H1 (cell line): ENCODE measurements around the gene OR2T33. TPM values are rescaled to one million over a fixed set of nuclear protein-coding genes. Genes with fewer than 3 reads are reported as not detected.

Experiments
- KDM4A ChIP-seq: IDR thresholded peaks from one replicate; pipeline ENCODE4 v1.7.1; 2012; ENCODE audit warnings: low read depth, mild to moderate bottlenecking, moderate library complexity, low read length, inconsistent platforms; ENCODE audit not compliant: severe bottlenecking
- NRF1 ChIP-seq: IDR thresholded peaks from 2 replicates; pipeline ENCODE4 v1.6.1; 2011; ENCODE audit warnings: mild to moderate bottlenecking, low read depth, low read length, improper control_type of control experiment
- SAP30 ChIP-seq: fragments of 300-600 bp; sonication (generic); IDR thresholded peaks from 2 replicates; pipeline ENCODE4 v1.7.1; 2012; ENCODE audit warnings: low read length, moderate library complexity, mild to moderate bottlenecking, inconsistent platforms; ENCODE audit not compliant: insufficient read depth, insufficient replicate concordance
- SRF ChIP-seq: IDR thresholded peaks from 2 replicates; pipeline ENCODE4 v1.6.1; 2011; ENCODE audit warnings: mild to moderate bottlenecking, low read depth, low read length, moderate library complexity
- polyA plus RNA-seq, 7 experiments: library from polyadenylated mRNA; depleted of rRNA in 3 of 7; stranded (reverse) in 5 of 7; unstranded in 2 of 7; fragments of >200 nt in 5 of 7; fragments of 200-250 nt in 2 of 7; gene quantifications; 1 replicate in 5 of 7; 2 replicates in 1 of 7; 4 replicates in 1 of 7; pipeline versions ENCODE4 v1.2.1 to v1.2.3, GENCODE V29; 2011 to 2013; ENCODE audit warnings: missing spikeins in 2 of 7, mixed read lengths in 2 of 7
- total RNA-seq: library from RNA; stranded (reverse); fragmentation: NEBNext Ultra II Directional; extraction: Animal tissue kit (Norgen Biotek cat#: 25700); gene quantifications from 2 replicates; pipeline ENCODE4 v1.2.1, GENCODE V29; 2021

The OR2T33 gene
- total and polyA plus RNA-seq, 2 of the 8 experiments (the other 6 are each of a cell fraction or from before 2014, with no cell fraction given), result not detected

DNA sequence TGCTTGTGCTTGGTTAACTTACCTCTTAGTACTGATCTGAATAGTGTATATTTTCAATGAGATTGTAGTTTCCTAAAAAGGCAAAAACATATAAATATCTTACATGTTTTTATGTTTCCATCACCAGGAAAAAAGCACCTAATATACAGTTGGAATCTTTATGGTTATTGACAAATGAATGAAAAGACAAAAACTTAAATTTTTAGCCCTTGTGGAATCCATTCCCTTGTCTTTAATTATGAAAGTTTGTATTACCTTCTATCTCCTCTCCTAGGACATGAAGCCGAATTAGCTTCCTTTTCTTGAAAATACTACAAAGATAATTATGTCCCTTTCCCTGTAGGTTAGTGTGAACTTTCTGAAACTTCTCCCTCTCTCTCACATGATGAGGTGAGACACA is 25.5 kb upstream of the OR2T33 start, which contains the start of gene OR2T12 (continued):
- no peak for TF ChIP-seq KDM4A
- no peak for TF ChIP-seq SRF
- TF ChIP-seq NRF1, result no peak
- no peak for TF ChIP-seq SAP30
